DOHH2 (cell line): ENCODE measurements around the gene KCNK5.

Source experiments
- H3F3A ChIP-seq: fragments of 200-600 bp; sonication (generic), shearing (Covaris generic); 2 replicates; pipeline ENCODE4 v1.6.0; 2016; ENCODE audit warnings: antibody characterized with exemption, mild to moderate bottlenecking; ENCODE audit not compliant: control insufficient read depth, insufficient read depth
- H3K27ac ChIP-seq: fragments of 200-600 bp; sonication (generic); 2 replicates; pipeline ENCODE4 v1.5.1; 2014; ENCODE audit warnings: low read depth, mild to moderate bottlenecking, low read length, moderate library complexity
- H3K27me3 ChIP-seq: fragments of 200-600 bp; sonication (generic); 2 replicates; pipeline ENCODE4 v1.6.1; 2014; ENCODE audit warnings: mild to moderate bottlenecking, low read length, mixed read lengths; ENCODE audit not compliant: control insufficient read depth
- H3K36me3 ChIP-seq: fragments of 200-600 bp; sonication (generic); 2 replicates; pipeline ENCODE4 v1.6.1; 2014; ENCODE audit warnings: mild to moderate bottlenecking, low read length, moderate library complexity, mixed read lengths; ENCODE audit not compliant: control insufficient read depth
- H3K4me1 ChIP-seq: fragments of 200-600 bp; sonication (generic); 2 replicates; pipeline ENCODE4 v1.6.1; 2014; ENCODE audit warnings: mild to moderate bottlenecking, low read length, mixed read lengths; ENCODE audit not compliant: control insufficient read depth
- H3K4me2 ChIP-seq: fragments of 200-600 bp; sonication (generic); 2 replicates; pipeline ENCODE4 v1.6.0; 2014; ENCODE audit warnings: mild to moderate bottlenecking, low read length, moderate library complexity
- H3K4me3 ChIP-seq: fragments of 200-600 bp; sonication (generic); 2 replicates; pipeline ENCODE4 v1.5.1; 2014; ENCODE audit warnings: mild to moderate bottlenecking, low read length, mixed read lengths
- H3K79me2 ChIP-seq: fragments of 200-600 bp; sonication (generic); 2 replicates; pipeline ENCODE4 v1.6.1; 2014; ENCODE audit warnings: mild to moderate bottlenecking, low read length, mixed read lengths; ENCODE audit not compliant: control insufficient read depth
- H3K9me2 ChIP-seq: fragments of 200-600 bp; sonication (generic); replicated peaks from 2 replicates; pipeline ENCODE4 v1.6.1; 2014; ENCODE audit warnings: mild to moderate bottlenecking, low read length, mixed read lengths; ENCODE audit not compliant: control insufficient read depth
- H3K9me3 ChIP-seq: fragments of 200-600 bp; sonication (generic); 2 replicates; pipeline ENCODE4 v1.6.1; 2014; ENCODE audit warnings: antibody characterized with exemption, low read length, mixed read lengths; ENCODE audit not compliant: control insufficient read depth, insufficient read depth
- H4K20me1 ChIP-seq: fragments of 200-600 bp; sonication (generic); 2 replicates; pipeline ENCODE4 v1.6.0; 2014; ENCODE audit warnings: low read depth, mild to moderate bottlenecking, antibody characterized with exemption, low read length, moderate library complexity; ENCODE audit not compliant: control insufficient read depth, insufficient read depth
- CTCF ChIP-seq: fragments of 200-600 bp; sonication (generic); IDR thresholded peaks from one replicate; pipeline ENCODE4 v1.5.1; 2014; ENCODE audit warnings: antibody characterized with exemption, mild to moderate bottlenecking, low read depth, low read length; ENCODE audit not compliant: poor library complexity, severe bottlenecking
- EZH2phosphoT487 ChIP-seq: fragments of 200-600 bp; sonication (generic); IDR thresholded peaks from 2 replicates; pipeline ENCODE4 v1.6.1; 2017; ENCODE audit warnings: borderline replicate concordance, mild to moderate bottlenecking, antibody characterized with exemption, low read length, moderate library complexity, mixed read lengths

Gene KCNK5

GRCh38 chr6:39231521-39232243 is 2.4 kb upstream of the KCNK5 start:
- no peaks in the 10 kb centered on the region for H3F3A ChIP-seq
- no peak overlapping the region for H3K4me2 ChIP-seq
- H3K27me3 ChIP-seq, result no peaks in the 10 kb centered on the region
- H3K9me2 ChIP-seq, result no peaks in the 10 kb centered on the region
- no peaks in the 10 kb centered on the region for H3K79me2 ChIP-seq
- H3K36me3 ChIP-seq, result no peaks in the 10 kb centered on the region
- H3K9me3 ChIP-seq, result no peaks in the 10 kb centered on the region
- H4K20me1 ChIP-seq, result no peaks in the 10 kb centered on the region
- TF ChIP-seq CTCF (no peak), EZH2phosphoT487 (no peak)
- no peak overlapping the region for H3K27ac ChIP-seq
- no peaks in the 10 kb centered on the region for H3K4me1 ChIP-seq
- H3K4me3 ChIP-seq, result no peak overlapping the region

GRCh38 chr6:39230654-39231035 is 1.4 kb upstream of the KCNK5 start:
- Histone ChIP-seq H3K4me3 (no peak overlapping the region), H3K36me3 (no peaks in the 10 kb centered on the region), H3K9me3 (no peaks in the 10 kb centered on the region), H3K4me2 (no peak overlapping the region), H3K79me2 (no peaks in the 10 kb centered on the region), H3K9me2 (no peaks in the 10 kb centered on the region), H3K27ac (no peak overlapping the region), H3K27me3 (peaks cover 7% of the 10 kb centered on the region; the same call in 1 of the 2 replicates), H3F3A (no peaks in the 10 kb centered on the region), H4K20me1 (no peaks in the 10 kb centered on the region), H3K4me1 (no peaks in the 10 kb centered on the region)
- TF ChIP-seq EZH2phosphoT487 (no peak), CTCF (no peak)

- Histone ChIP-seq H3K9me3 (no peaks in the 10 kb centered on the region), H3K4me1 (no peaks in the 10 kb centered on the region), H3K4me3 (no peak overlapping the region), H3F3A (no peaks in the 10 kb centered on the region), H3K27me3 (peaks cover 10% of the 10 kb centered on the region; the same call in 1 of the 2 replicates), H3K79me2 (no peaks in the 10 kb centered on the region), H3K36me3 (no peaks in the 10 kb centered on the region), H3K27ac (no peak overlapping the region), H3K9me2 (no peaks in the 10 kb centered on the region), H4K20me1 (no peaks in the 10 kb centered on the region), H3K4me2 (no peak overlapping the region)
- TF ChIP-seq CTCF, result no peak
- TF ChIP-seq EZH2phosphoT487, result no peak
Measured at GRCh38 chr6:39228111-39228971, 934 bp downstream of the KCNK5 start.
